ENCODE measurements around the gene PTBP1.

The PTBP1 gene

DNA sequence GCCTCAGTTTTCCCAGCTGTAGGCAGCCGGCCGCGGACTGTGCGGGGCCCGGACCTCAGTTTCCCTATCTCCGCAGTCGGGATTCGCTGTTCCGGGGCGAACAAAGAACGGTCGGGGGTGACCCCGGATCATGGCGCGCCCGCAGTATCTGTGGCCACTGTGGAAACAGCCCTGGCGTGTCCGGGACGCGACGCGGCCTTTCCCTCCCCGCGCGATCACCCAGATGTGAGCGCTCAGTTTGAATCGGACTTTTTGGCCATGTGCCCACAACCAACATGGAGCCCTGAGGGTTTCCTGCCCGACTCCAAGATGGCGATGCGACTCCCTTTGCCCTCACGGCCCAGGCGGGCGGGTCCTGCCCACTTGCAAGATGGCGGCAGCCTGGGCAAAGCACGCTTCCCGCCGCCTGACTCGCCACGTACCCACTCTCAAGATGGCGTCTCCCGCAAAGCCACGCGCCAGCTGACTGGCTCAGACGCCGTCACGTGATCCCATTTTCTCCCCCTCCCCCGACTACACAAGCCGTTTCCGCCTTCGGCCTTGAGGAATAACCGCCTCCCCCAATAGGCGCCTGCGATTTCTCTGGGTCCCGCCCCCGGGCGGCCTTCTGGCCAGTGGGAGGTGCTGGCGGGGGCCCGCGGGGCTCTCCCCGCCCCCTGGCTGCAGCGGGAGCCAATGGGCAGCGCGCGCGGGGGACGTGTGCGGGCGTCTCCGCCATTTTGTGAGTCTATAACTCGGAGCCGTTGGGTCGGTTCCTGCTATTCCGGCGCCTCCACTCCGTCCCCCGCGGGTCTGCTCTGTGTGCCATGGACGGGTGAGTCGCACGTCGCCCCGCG, at the start of gene PTBP1:
Gene PTBP1 (plus strand): TSS at position 761 of the 836 bp plus-strand sequence. CDS start 46 bp downstream, at position 807.
- peak; percentile 99 to 100 for DNase-seq

DNA sequence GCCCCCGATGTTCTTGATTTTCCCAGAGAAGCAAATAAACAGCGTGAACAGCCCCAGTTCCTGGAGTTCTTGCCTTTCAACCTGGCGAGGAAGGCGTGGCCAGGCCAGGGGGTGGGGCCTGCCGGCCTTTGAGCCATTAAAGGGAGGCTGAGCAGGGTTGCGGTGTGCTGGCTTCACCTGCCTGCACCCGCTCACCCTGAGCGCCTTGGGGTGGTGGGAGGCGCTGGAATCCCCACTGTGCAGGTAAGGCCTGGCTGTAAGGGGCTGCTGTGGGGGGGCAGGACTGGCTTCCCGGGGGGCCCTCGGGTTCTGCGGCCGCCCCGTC, 49.0 kb upstream of the PTBP1 start:
- no peak for DNase-seq

DNA sequence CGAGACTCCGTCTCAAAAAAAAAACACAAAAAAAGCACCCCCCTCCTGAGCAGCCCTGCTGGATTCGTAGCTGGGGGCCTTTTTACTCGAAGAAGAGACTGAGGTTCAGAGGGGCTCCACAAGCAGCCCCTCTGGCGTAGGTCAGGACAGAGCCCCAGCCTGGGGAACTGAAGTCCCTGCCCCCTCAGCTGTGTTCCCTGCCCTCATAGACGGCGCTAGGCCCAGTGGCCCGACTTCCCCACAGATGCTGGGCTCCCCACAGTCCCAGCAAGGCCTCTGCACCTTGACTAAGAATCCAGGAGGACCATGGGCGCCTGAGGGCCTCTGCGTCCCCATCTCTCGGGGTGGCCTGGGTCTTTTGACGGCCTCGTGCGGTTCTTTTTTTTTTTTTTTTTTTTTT, 47.4 kb upstream of the PTBP1 start:
- no peak for DNase-seq

DNA sequence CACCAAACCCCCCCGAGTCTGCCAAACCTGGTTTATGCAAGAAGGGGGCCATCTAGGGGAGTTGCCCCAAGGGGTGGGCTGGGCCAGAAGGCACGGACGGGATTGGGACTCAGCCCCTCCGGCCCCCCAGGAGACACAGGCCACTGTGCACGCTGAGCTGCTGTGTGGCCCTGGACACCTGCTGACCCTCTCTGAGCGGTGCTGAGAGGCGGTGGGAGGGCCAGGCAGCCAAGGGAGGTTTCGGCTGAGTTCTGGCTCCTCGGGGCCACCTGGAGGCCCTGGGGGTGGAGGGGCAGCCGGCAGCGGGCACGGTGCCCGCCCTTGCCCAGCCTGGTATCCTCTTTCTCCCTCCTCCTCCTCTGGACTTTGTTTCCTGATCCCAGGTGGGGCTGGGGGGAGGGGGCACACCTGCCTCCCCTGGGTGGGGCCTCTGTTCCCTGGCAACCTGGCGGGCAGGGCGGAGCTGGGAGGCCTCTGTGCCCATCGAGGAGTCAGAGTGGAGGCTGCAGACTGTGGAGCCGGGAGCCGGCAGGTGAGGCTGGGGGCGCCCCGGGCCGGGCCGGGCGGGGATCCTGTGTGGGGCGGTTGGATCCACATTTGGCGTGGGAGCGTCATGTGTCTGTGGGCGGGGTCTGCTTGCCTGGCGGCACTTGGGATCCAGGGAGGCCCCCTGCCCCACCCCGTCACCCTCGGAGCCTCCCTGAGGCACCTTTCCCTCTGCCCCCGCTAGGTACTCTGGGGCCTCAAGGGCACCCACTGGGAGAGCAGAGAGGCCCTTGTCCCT, 46.4 kb upstream of the PTBP1 start, which contains the start of gene MISP:
Gene MISP (plus strand): TSS at position 473 of the 784 bp plus-strand sequence. CDS start 5,835 bp downstream, outside the sequence.
- DNase-seq, result no peak

DNA sequence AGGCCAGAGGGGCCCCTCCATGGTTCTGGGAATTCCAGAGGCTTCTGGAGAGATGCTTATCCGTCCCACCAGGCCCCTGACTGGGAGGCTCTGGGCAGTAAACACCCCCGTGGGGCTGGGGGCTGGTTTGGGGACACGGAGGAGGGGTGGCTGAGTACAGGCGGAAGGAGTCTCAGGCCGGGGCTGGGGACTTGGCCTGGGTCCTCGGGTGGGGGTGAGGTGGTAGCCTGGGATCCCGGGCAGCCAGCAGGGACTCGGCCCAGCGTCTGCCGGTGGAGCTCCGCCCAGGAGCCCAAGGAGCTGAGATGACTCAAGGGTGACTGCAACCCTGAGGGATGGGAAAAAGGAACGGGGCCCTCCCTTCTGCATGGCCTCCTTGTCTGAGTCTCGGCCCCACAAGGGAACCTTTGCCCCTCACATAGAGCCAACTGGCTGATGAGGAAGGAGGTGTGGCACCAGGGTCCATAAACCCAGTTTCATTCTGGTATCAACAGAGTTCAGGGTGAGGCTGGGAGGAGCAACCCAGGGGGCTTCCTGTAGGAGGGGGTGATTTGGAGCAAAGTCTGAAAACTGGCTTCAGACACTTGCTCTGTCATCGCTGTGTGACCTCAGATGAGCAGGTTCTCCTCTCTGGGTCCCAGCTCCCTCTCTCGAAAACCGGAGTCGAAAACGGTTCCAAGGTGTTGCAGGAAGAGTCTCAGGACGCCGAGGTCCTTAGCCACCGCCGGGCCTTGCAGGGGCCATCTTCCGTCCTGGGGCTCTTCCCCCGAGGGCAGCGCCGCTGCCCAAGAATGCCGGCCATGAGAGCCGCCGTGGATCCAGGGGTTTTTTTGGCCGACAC, 45.5 kb upstream of the PTBP1 start:
- DNase-seq, result peak in 1 of 2 donors; percentile 11

DNA sequence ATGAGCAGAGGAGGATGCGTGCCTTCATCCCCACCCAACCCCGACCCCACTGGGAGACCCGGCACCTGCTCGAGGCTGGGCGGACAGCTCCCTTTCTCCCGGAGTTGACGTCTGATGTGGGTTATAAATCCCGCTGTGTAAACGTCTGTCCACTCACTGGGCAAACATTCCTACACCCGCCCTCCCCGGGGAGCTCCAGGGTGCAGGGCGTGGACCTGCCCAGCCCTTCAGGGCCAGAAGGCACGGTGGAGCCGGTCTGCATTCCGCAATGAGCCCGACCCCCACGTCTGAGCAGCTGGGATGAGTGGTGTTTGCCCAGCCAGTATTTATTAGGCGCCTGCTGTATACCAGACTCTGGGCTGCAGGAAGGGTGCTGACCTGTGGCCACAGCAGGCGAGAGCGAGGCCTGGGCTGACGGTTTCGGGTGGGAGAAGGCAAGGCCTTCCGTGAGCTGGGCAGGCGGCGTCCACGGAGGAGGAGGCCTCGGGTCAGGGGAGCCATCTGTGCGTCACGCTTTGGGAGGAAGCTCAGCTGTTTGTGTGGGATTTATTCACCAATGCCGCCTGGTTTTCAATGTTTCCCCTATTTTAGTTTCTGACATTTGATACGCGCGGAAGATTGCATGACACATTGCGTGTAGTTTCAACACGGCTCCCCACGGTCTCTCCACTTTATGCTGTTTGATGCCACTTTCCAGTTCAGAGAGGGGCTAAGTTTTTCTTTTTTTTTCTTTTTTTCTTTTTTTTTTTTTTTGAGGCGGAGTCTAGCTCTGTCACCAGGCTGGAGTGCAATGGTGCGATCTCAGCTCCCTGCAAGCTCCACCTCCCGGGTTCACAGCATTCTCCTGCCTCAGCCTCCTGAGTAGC, 44.4 kb upstream of the PTBP1 start:
- peak; percentile 21 to 48 for DNase-seq

DNA sequence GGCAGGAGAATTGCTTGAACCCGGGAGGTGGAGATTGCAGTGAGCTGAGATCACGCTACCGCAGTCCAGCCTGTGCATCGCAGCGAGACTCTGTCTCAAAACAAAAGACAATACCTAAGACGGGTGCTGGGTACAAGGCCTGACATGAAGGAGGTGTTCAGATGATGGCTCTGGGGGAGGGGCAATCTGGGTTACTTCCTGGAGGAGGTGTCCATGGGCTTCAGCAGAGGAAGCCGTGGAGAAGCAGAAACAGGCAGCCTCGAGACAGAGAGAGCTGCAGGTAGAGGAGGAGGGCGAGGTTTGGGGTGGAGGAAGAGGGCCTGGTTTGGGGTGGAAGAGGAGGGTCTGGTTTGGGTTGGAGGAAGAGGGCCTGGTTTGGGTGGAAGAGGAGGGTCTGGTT, 42.7 kb upstream of the PTBP1 start:
- no peak for DNase-seq

DNA sequence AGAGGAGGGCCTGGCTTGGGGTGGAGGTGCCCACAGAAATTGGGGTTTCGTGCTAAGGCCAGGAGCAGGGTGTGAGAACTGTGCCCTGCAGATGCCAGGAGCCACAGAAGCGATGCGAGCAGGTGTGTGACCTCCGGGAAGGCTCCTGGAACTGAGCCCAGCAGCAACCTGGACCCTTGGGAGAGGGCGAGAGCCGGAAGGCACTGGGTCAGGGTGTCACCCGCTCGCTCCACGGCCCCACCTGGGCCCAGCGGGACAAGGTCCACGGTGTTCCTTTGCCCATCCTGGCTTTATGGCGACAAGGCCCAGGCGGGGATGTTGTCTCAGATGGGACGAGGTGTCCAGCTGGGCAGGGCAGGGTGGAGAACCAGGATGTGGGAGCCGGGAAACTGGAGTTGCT, 42.2 kb upstream of the PTBP1 start:
- no peak for DNase-seq

DNA sequence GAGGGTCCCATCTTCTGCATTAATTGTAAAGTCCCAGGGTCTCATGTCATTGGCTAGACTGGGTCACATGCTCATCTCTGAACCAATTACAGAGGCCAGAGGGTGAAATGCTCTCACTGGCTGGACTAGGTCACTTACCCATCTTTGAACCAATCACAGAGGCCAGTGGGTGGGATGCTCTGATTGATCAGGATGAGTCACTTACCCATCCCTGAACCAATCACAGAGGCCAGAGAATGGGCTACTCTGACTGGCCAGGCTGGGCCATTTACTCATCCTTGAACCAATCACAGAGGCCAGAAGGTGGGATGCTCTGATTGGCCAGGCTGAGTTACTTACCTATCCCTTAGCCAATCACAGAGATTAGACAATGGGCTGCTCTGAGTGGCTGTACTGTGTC, 41.0 kb upstream of the PTBP1 start:
- DNase-seq, result no peak

DNA sequence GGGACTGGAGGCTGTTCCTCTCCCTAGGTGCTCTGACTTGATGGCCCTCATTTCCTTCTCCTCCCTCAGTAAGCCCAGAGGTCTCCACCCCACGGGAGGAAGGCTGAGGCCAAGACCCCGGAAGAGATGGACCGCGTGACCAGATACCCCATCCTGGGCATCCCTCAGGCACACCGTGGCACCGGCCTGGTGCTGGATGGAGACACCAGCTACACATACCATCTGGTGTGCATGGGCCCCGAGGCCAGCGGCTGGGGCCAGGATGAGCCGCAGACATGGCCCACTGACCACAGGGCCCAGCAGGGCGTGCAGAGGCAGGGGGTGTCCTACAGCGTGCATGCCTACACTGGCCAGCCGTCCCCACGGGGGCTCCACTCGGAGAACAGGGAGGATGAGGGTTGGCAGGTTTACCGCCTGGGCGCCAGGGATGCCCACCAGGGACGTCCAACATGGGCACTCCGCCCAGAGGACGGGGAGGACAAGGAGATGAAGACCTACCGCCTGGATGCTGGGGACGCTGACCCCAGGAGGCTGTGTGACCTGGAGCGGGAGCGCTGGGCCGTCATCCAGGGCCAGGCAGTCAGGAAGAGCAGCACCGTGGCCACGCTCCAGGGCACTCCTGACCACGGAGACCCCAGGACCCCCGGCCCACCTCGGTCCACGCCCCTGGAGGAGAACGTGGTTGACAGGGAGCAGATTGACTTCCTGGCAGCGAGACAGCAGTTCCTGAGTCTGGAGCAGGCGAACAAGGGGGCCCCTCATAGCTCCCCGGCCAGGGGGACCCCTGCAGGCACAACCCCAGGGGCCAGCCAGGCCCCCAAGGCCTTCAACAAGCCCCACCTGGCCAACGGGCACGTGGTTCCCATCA, 40.2 kb upstream of the PTBP1 start:
- DNase-seq, result no peak

DNA sequence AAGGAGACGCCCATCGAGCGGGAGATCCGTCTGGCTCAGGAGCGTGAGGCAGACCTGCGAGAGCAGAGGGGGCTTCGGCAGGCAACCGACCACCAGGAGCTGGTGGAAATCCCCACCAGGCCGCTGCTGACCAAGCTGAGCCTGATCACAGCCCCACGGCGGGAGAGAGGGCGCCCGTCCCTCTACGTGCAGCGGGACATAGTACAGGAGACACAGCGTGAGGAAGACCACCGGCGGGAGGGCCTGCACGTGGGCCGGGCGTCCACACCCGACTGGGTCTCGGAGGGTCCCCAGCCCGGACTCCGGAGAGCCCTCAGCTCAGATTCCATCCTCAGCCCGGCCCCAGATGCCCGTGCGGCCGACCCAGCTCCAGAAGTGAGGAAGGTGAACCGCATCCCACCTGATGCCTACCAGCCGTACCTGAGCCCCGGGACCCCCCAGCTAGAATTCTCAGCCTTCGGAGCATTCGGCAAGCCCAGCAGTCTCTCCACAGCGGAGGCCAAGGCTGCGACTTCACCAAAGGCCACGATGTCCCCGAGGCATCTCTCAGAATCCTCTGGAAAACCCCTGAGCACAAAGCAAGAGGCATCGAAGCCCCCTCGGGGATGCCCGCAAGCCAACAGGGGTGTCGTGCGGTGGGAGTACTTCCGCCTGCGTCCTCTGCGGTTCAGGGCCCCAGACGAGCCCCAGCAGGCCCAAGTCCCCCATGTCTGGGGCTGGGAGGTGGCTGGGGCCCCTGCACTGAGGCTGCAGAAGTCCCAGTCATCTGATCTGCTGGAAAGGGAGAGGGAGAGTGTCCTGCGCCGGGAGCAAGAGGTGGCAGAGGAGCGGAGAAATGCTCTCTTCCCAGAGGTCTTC, 39.2 kb upstream of the PTBP1 start:
- DNase-seq, result no peak

DNA sequence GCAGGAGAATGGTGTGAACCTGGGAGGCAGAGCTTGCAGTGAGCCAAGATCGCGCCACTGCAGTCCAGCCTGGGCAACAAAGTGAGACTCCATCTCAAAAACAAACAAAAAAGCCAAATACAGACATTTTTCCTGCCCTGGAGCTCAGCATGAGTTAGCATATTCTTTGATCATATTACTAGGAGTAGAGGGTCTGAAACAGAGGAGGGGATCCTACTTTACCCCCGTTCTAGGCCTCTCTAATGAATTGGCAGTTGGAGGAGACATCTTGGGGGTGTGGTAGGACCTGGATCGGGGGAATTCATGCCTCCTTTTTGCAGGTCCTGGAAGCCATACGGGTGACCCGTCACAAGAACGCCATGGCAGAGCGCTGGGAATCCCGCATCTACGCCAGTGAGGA, 34.1 kb upstream of the PTBP1 start:
- no peak for DNase-seq

DNA sequence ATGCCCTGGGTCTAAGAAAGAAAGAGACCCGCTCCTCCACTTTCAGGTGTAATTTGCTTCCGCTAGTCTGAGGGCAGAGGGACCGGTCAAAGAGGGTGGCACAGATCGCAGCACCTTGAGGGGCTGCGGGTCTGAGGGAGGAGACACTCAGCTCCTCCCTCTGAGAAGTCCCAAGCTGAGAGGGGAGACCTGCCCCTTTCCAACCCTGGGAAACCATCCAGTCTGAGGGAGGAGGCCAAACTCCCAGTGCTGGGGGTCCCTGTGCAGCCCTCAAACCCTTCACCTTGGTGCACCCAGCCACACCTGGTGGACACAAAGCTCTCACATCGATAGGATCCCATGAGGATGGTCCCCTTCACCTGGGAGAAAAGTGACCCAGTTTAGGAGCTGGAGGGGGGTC, 33.4 kb upstream of the PTBP1 start:
- no peak for DNase-seq

DNA sequence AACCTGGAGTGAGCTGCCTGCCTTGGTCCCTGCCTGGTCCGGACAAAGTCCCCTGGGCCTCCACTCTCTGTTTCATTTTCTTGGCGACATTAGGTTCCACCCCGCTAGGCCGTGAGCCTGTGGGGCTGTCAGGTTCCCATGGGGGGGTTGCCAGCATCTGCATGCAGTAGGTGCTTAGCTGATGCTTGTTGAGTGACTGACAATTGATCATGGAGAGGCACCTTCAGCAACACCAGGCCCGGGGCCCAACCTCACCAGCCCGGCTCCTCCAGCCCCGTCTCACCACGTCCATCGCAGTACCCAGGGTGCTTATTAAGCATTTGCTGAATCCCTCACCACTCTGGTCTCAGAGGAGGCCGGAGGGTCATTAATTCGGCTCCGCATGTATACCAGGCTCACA, 33.0 kb upstream of the PTBP1 start:
- DNase-seq, result no peak

DNA sequence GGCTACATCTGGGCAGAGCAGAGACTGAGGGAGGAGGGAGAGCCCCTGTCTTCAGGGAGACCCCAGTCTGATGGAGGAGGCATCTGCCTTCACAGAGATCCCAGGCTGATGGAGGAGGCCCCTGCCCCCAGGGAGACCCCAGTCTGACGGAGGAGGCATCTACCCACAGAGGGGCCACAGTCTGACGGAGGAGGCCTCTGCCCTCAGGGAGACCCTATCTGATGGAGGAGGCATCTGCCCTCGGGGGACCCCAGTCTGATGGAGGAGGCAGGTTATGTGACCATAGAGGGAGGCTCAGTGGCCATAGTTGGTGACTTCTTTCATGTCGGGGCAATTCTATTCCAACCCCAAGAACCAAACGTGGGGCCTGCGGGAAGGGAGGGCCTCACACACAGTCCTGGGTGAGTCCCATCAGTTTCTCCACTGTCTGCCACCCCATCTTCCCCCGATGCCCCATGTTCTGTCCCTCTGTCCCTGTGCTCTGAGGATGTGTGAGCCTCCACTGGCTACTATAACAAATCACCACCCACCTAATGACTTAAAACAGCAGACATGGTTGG, 32.0 kb upstream of the PTBP1 start:
- no peak for DNase-seq

DNA sequence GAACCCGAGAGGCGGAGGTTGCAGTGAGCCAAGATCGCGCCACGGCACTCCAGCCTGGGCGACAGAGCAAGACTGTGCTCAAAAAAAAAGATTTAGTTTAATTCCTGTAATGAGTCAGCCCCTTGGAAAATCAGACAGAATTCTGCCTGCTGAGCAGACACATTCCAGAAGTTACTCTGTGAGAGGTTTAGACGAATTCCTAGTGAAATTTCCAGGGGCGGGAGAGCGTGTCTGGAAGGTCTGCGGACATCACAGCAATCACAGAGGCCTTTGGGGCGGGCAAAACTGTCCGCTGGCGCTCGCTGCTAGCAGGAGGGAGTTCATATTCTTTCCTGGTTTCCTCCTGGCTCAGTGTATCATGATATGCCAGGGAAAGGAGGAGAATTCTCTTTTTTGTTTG, 28.8 kb upstream of the PTBP1 start:
- no peak for DNase-seq

DNA sequence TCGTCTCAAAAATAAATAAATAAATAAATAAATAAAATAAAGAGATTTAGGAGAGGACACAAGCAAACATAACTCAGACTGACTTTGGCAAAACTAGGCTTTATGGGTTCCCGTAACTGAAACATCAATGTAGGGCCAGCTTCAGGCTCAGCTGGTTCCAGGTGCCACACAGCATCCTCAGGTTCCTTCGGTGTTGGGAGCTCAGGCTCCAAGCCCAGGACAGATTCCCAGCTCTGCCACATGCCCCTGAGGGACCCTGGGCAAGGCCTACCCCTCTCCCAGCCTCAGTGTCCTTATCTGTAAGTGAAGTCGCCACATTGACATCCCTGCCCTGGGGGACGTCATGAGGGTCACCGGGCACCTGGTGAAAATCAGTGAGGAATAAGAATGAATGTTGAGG, 27.6 kb upstream of the PTBP1 start:
- no peak for DNase-seq

DNA sequence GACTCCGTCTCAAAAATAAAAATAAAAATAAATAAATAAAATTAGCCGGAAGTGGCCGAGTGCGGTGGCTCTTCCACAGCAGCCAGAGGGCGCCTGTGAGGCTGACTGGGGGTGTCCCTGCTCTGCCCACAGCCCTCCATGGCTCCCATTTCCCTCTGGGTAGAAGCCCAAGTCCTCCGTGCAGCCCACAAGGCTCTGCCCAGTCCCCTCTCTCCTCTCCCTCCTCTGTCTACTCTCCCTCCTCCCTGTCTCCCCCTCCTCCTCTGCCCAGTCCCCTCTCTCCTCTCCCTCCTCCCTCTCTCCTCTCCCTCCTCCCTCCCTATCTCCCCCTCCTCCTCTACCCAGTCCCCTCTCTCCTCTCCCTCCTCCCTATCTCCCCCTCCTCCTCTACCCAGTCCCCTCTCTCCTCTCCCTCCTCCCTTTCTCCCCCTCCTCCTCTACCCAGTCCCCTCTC, 25.9 kb upstream of the PTBP1 start:
- DNase-seq, result no peak

DNA sequence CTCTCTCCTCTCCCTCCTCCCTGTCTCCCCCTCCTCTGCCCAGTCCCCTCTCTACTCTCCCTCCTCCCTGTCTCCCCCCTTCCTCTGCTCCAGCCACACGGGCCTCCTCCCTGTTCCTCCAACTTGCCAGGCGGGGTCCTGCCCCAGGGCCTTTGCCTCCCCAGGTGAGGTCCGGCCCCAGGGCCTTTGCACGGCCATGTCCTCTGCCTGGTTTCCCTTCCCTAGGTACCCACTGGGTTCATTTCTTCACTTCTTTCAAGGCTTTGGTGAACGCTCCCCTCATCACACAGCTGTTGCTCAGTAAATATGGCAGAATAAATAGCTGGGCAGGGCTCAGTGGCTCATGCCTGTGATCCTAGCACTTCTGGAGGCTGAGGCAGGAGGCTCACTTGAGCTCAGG, 25.2 kb upstream of the PTBP1 start:
- DNase-seq, result no peak
